Hematopoietic multipotent progenitor cell treated with erythropoietin and hydrocortisone succinate and interleukin-3 and kit ligand, for 6 days (in vitro differentiated cells): ENCODE measurements around the gene CAMKV.
"Not testable (repeated sequence)": the region's sequence is repeated elsewhere in the genome, so short reads cannot be mapped to it uniquely, and the experiment has no call there.

ENCODE experiments used
- DNase-seq: peaks from one replicate; pipeline ENCODE4 v3.0.0-alpha.2; 2015

CAMKV gene

GRCh38 chr3:49869525-49870126 lies at the start of gene CAMKV:
Gene CAMKV (minus strand): TSS chr3:49869906. CDS start chr3:49862388, 7,518 bp downstream.
- peak; percentile 21 for DNase-seq

- DNase-seq, result not testable (repeated sequence)
Observed at GRCh38 chr3:49917806-49918590, 48.3 kb upstream of the CAMKV start.

- DNase-seq, result no peak
Observed at GRCh38 chr3:49916686-49917085, 47.0 kb upstream of the CAMKV start.

GRCh38 chr3:49914906-49915305 lies 45.2 kb upstream of the CAMKV start:
- DNase-seq, result peak; percentile 48

GRCh38 chr3:49912881-49913281 lies 43.2 kb upstream of the CAMKV start:
- DNase-seq, result no peak

GRCh38 chr3:49911611-49912010 lies 41.9 kb upstream of the CAMKV start:
- DNase-seq, result no peak

- DNase-seq, result no peak
Observed at GRCh38 chr3:49911124-49911420, 41.4 kb upstream of the CAMKV start.

- DNase-seq, result no peak
Observed at GRCh38 chr3:49910409-49911123, 40.9 kb upstream of the CAMKV start.

GRCh38 chr3:49908373-49909199 lies 38.9 kb upstream of the CAMKV start:
- DNase-seq, result peak; percentile 84

- peak; percentile 88 for DNase-seq
Observed at GRCh38 chr3:49906073-49906743, 36.5 kb upstream of the CAMKV start.

GRCh38 chr3:49904448-49904847 lies 34.7 kb upstream of the CAMKV start:
- DNase-seq, result not testable (repeated sequence)

GRCh38 chr3:49903451-49904424 lies 34.0 kb upstream of the CAMKV start, which contains the start of gene MST1R:
Gene MST1R (minus strand): TSS chr3:49903873. CDS start chr3:49903609, 264 bp downstream.
- peak; percentile 93 for DNase-seq

GRCh38 chr3:49902511-49903345 lies 33.0 kb upstream of the CAMKV start:
- DNase-seq, result no peak

GRCh38 chr3:49901366-49902339 lies 31.9 kb upstream of the CAMKV start:
- DNase-seq, result no peak

GRCh38 chr3:49900491-49901153 lies 30.9 kb upstream of the CAMKV start:
- DNase-seq, result no peak

GRCh38 chr3:49899815-49900214 lies 30.1 kb upstream of the CAMKV start:
- peak; percentile 75 for DNase-seq

- no peak for DNase-seq
Observed at GRCh38 chr3:49898991-49899390, 29.3 kb upstream of the CAMKV start.

- DNase-seq, result no peak
Observed at GRCh38 chr3:49896345-49896744, 26.6 kb upstream of the CAMKV start.
